Kidney (tissue), 14 donors: ENCODE results near the gene FASTKD2. TPM values are rescaled to one million over a fixed set of nuclear protein-coding genes. Genes with fewer than 3 reads are reported as not detected.

ENCODE experiments used
- DNase-seq, 5 donors: peaks; one replicate each; pipeline ENCODE4 v3.0.0-alpha.2; 2013 to 2020
- FAIRE-seq: peaks from 2 replicates; lab custom pipeline; 2012; peaks lifted over from hg19 to GRCh38; lab: Jason Lieb, UNC
- H3K27ac ChIP-seq, 2 donors: one replicate each; pipeline ENCODE4 v1.7.0; 2013; ENCODE audit warnings: low read depth in 2 of 2, low read length in 2 of 2, inconsistent platforms in 1 of 2
- H3K27me3 ChIP-seq: one replicate; pipeline ENCODE4 v1.7.1; 2013; ENCODE audit warnings: low read length, inconsistent platforms; ENCODE audit not compliant: control insufficient read depth, insufficient read depth
- H3K36me3 ChIP-seq, 3 donors: one replicate each; pipeline versions ENCODE4 v1.7.0 to v1.7.1; 2013; ENCODE audit warnings: low read length in 3 of 3, control low read depth in 1 of 3, inconsistent platforms in 1 of 3; ENCODE audit not compliant: insufficient read depth in 3 of 3, control insufficient read depth in 2 of 3
- H3K4me1 ChIP-seq, 3 donors: one replicate each; pipeline versions ENCODE4 v1.7.0 to v1.7.1; 2013; ENCODE audit warnings: low read length in 3 of 3, inconsistent platforms in 1 of 3, low read depth in 1 of 3; ENCODE audit not compliant: control insufficient read depth in 2 of 3, insufficient read depth in 2 of 3
- H3K4me3 ChIP-seq, 3 donors: one replicate each; pipeline versions ENCODE4 v1.7.0 to v1.8.1; 2013; ENCODE audit warnings: low read length in 3 of 3, control low read depth in 1 of 3, inconsistent platforms in 1 of 3
- H3K9ac ChIP-seq, 3 donors: one replicate each; pipeline versions ENCODE4 v1.7.0 to v1.7.1; 2013; ENCODE audit warnings: low read length in 3 of 3, control low read depth in 1 of 3, inconsistent platforms in 1 of 3
- H3K9me3 ChIP-seq, 3 donors: one replicate each; pipeline versions ENCODE4 v1.7.0 to v1.7.1; 2013; ENCODE audit warnings: low read length in 3 of 3, control low read depth in 1 of 3, inconsistent platforms in 1 of 3; ENCODE audit not compliant: control insufficient read depth in 2 of 3, insufficient read depth in 1 of 3
- intact Hi-C: fragments of 100-400 bp; cut with DNase I; formaldehyde crosslinking; loops from one replicate; pipeline ENCODE4 v1.11.1; 2022
- polyA plus RNA-seq: library from polyadenylated mRNA; stranded (reverse); fragments of 350-450 nt; fragmentation: Illumina TruSeq; extraction: RNeasy Lipid Tissue Mini Kit (QIAGEN cat#74804); gene quantifications from one replicate; pipeline ENCODE4 v1.2.3, GENCODE V29; 2014; ENCODE audit warnings: low read depth, low replicate concordance; ENCODE audit not compliant: insufficient read depth
- total RNA-seq: library from RNA; stranded (reverse); fragmentation: NEBNext Ultra II Directional; extraction: Animal tissue kit (Norgen Biotek cat#: 25700); gene quantifications from one replicate; pipeline ENCODE4 v1.2.1, GENCODE V29; 2021
- TF ChIP-seq, protein P1 (sequence below): IDR thresholded peaks from 3 replicates; pipeline ENCODE4 v1.5.1; 2012; ENCODE audit warnings: mild to moderate bottlenecking, moderate library complexity, borderline replicate concordance; ENCODE audit not compliant: insufficient read depth; ENCODE audit errors: extremely low read depth
- donor health status: control.
- donor health status: control.
- donor health status: control.
- donor health status: control.
- donor health status: control.
- donor health status: DM: yes; HTN: yes; CAD: no.
- donor health status: Normal renal cell carcinoma (clear cell type).

Gene FASTKD2
- total and polyA plus RNA-seq, 2 donors from 2014 or later, result 13.9 to 27.0 TPM

DNA sequence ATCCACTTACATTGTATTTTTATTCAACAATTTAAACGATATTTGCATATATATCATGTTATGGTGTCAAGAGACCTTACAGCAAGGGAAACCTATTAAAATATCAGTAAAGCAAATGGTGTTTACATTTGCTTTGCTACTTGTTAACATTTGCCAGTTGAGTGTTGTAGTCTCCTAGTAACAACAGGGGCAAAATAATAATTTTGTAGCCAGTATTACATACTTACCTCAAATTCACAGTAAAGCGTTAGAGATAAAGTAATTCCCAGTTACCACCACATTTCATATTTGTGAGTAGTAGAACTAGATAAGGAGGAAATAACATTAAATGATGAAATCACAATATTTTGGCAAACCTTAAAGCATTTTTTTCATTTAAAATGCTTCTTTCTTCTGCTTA lies 71.3 kb downstream of the FASTKD2 start:
- Histone ChIP-seq H3K4me1 (no peaks in the 10 kb centered on the region), H3K9ac (no peak overlapping the region), H3K36me3 (peaks cover 0 to 5% (median 2%) of the 10 kb centered on the region in 3 donors), H3K9me3 (peaks cover 0 to 13% (median 6%) of the 10 kb centered on the region in 3 donors), H3K27me3 (no peaks in the 10 kb centered on the region), H3K4me3 (no peak overlapping the region), H3K27ac (no peak overlapping the region)
- intact Hi-C loops, result no loop called here
- DNase-seq (no peak), FAIRE-seq (no peak)
- TF ChIP-seq, protein P1, sequence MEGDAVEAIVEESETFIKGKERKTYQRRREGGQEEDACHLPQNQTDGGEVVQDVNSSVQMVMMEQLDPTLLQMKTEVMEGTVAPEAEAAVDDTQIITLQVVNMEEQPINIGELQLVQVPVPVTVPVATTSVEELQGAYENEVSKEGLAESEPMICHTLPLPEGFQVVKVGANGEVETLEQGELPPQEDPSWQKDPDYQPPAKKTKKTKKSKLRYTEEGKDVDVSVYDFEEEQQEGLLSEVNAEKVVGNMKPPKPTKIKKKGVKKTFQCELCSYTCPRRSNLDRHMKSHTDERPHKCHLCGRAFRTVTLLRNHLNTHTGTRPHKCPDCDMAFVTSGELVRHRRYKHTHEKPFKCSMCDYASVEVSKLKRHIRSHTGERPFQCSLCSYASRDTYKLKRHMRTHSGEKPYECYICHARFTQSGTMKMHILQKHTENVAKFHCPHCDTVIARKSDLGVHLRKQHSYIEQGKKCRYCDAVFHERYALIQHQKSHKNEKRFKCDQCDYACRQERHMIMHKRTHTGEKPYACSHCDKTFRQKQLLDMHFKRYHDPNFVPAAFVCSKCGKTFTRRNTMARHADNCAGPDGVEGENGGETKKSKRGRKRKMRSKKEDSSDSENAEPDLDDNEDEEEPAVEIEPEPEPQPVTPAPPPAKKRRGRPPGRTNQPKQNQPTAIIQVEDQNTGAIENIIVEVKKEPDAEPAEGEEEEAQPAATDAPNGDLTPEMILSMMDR, result no peak

DNA sequence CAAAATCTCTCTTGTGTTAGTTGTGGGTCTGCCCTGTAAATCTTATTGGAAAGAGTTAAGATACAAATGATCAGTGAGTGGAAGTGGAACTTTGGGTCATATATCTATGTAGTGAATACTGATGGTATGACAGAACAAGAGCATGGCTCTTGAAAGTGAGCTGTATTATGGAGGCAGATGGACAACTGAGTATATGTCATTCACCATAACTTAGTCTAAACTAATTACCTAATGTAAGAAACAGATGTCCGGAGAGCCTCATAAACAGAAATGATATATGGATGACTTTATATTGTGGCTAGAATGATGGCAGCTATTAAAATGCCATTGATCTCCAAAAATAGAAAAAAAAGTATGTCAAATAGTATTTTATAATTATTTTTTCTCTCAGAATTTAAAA lies 72.4 kb downstream of the FASTKD2 start:
- Histone ChIP-seq H3K27me3 (no peaks in the 10 kb centered on the region), H3K36me3 (peaks cover 0 to 5% (median 2%) of the 10 kb centered on the region in 3 donors), H3K9ac (no peak overlapping the region), H3K9me3 (peaks cover 0 to 13% (median 6%) of the 10 kb centered on the region in 3 donors), H3K27ac (no peak overlapping the region), H3K4me1 (no peaks in the 10 kb centered on the region), H3K4me3 (no peak overlapping the region)
- no peak for DNase-seq
- TF ChIP-seq, protein P1, result no peak
- intact Hi-C loops, result no loop called here
- no peak for FAIRE-seq

DNA sequence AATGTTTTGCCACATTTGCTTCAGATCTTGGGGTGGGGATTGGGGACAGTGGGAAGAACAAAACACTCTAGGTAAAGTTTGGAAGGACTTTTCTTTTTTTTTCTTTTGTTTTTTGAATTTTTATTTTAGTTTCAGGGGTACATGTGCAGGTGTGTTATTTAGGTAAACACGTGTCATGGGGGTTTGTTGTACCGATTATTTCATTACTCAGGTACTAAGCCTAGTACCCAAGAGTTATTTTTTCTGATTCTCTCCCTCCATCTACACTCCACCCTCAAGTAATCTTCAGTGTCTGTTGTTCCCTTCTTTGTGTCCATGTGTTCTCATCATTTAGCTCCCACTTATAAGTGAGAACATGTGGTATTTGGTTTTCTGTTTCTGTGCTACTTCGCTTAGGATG lies 73.3 kb downstream of the FASTKD2 start:
- H3K27ac ChIP-seq, result no peak overlapping the region
- intact Hi-C loops, result no loop called here
- TF ChIP-seq, protein P1, result no peak
- no peak for FAIRE-seq
- H3K36me3 ChIP-seq, result peaks cover 0 to 5% (median 2%) of the 10 kb centered on the region in 3 donors
- H3K4me3 ChIP-seq, result no peak overlapping the region
- DNase-seq, result no peak
- H3K9me3 ChIP-seq, result peaks cover 0 to 4% (median 1%) of the 10 kb centered on the region in 3 donors
- H3K27me3 ChIP-seq, result no peaks in the 10 kb centered on the region
- no peak overlapping the region for H3K9ac ChIP-seq
- no peaks in the 10 kb centered on the region for H3K4me1 ChIP-seq

DNA sequence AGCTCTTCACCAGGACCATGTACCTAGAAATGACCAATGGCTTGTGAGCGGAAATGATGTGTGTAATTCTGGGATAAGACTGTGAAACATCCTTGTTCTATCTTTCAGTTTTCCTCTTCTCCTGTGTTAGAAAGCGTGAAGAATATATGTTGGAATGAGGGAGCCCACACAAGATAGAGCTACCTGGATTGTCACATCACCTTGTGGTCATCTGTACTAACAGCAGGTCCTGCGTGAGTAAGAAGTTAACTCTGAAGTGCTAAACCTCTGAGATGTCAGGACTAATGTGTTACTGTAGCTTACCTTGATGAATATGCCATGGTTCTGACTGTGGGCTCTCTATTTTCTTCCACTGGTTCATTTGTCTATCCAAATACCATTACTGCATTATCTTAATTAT lies 75.6 kb downstream of the FASTKD2 start:
- no peak for FAIRE-seq

More for the DNA sequence above, 75.6 kb downstream of the FASTKD2 start:
- no peak overlapping the region for H3K4me3 ChIP-seq
- no peaks in the 10 kb centered on the region for H3K27me3 ChIP-seq
- intact Hi-C loops, result no loop called here
- no peak overlapping the region for H3K9ac ChIP-seq
- TF ChIP-seq, protein P1, result no peak
- H3K27ac ChIP-seq, result no peak overlapping the region
- no peaks in the 10 kb centered on the region for H3K9me3 ChIP-seq
- no peak for DNase-seq
- peaks cover 0 to 2% (median 0%) of the 10 kb centered on the region in 3 donors for H3K36me3 ChIP-seq
- no peaks in the 10 kb centered on the region for H3K4me1 ChIP-seq
